ENCODE data around the gene SMPD3.

The SMPD3 gene

DNA sequence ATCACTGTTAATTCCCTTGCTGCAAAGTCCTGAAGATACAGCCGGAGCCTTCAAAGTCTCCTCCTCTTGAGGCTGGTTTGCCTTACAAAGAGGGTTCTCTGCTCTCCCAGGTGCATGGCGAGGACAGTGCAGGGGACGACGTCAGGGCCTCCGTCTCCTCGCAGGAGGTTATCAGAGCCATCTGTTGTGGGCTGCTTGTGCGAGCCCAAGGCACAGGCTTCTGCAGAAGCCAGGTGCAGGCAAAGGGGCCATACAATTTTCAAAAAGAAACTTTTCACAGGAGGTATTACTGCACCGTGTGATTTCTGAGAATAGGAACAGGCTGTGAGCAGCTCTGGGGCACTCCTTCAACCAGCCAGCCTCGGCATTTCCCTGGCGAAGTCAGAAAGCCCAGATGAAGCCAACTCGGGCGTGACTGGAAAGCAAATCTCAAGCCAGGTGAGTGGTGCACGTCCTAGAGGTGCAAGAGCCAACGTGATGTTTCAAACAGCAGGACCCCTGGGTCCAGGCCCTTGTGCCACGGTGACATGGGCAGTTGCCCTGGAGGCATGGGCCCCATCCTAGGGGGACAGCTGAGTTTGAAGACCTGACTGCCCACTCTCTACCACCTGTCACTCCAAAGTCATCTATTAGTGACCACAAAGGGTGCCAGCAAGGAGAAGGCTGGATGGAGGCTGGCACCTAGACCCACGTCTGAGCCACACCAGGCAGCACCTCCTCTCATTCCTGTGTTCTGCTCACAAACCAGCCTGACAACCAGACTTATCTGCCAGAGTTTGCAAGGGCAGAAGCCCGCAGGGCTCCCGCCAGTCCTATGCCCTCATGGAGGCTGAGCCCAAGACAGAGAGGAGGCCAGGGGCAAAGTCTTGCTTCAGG, 68.6 kb downstream of the SMPD3 start:
- DNase-seq, result no peak

DNA sequence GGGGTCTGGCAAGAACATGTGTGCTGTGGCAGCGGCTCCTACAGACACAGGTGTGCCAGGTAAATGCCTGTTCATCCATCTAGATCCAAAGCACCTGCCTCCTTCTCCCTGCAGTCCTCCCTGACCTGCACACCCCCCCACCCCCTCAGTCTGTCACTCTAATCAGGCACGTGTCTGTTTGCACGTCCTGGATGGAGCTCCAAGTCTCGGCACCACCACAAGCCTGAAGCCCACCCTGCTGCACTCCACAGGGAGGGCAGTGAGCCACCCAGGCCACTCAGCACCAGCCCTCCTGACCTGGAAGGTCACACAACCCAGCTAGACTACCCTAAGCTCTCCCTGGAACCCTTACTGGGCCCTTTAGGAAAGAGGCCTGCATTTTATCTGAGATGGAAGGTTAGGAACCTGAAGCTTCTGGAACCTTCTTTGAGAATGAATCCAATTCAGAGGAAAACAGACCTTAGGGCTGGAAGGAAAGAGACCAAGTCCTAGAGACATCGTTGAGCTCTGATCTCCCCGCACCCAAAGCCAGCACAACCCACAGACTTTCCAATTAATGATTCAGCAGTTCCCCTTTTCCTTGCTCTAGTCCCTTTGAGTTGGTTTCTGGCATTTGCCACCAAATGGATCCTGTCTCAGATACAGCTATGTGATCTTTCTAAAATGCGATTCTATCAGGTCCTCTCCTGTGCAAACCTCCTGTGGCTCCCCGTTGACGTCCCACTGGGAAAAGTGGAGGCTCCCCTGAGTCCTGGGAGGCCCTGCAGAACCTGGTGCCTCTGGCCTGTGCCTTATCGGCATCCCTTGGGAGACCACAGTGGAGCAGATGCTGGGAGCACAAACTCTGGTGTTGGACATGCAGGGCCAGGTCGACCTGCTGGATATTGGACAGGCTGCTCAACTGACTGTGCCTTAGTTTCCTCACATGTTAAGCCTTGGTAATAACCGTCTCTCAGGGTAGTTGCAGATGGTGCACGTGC, 69.6 kb downstream of the SMPD3 start:
- no peak for DNase-seq

DNA sequence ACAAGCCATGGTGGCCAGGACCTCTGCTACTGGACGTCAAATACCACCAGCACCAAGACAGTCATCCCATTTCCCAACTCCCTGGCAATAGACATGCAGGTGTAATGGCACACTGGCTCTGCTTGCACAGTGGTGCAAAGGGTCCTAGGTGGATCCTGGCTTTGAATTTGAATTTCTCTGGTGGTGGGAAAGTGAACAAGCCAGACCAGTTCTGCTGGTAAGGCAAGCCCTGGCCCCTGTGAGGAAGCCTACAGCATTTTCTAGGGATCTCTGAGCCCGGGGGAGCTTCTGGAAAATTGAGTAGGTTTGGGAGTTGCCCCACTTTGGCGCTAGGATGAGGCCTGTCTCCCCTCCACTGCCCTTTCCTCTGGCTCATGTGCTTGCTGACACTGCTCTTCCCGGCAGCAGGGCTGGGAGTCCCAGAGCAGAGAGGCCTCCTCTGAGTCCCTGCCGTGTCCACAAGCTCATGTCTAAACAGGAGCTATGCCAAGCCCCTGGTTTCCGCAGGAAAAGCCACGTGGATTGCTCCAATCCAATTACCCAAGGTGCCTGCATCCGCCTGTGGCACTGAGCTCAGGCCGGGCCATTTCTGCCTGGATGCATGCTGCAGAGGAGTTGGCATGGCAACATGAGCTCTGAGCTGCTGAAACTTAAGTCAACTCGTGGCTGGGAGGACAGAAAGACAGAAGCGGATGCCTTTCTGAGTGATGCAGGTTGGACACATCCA, 70.5 kb downstream of the SMPD3 start:
- DNase-seq, result peak; percentile 28

DNA sequence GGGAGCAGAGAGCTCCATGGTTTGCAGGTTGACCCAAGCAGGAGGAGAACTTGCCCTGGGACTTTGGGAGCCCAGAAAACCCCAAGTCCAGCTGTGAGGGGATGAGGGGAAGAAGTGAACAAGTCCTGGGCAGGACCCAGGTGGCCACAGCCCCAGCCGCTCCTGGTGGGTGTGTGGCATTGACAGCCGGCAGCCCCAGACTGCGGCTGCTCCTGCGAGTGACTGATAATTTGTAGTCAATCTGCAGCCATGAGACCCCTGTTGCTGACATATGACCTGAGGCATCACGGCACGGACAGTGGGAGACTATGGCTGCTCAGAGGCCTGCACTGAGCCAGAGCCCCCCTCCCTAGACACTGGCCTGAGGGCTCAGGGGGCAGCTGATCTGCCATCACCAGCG, 71.1 kb downstream of the SMPD3 start:
- DNase-seq, result no peak

DNA sequence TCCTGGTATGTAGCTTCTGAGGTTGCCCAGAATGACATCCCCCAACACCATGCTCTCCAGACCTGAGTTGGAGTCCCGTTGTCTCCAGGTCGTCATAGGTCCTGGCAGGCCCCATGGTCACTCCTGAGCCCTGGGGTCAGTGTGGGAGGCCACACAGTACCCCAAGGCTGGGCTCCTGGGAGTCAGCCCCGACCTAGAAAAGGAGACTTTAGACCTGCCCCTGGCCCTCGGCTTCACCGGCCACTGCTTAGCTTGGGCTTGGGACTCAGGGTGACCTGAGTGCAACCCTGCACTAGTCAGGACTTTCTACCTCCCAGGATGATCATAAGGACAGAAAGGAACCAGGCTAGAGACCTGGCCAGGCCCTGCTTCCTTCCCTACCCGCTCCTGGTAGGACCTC, 71.7 kb downstream of the SMPD3 start:
- DNase-seq, result no peak

DNA sequence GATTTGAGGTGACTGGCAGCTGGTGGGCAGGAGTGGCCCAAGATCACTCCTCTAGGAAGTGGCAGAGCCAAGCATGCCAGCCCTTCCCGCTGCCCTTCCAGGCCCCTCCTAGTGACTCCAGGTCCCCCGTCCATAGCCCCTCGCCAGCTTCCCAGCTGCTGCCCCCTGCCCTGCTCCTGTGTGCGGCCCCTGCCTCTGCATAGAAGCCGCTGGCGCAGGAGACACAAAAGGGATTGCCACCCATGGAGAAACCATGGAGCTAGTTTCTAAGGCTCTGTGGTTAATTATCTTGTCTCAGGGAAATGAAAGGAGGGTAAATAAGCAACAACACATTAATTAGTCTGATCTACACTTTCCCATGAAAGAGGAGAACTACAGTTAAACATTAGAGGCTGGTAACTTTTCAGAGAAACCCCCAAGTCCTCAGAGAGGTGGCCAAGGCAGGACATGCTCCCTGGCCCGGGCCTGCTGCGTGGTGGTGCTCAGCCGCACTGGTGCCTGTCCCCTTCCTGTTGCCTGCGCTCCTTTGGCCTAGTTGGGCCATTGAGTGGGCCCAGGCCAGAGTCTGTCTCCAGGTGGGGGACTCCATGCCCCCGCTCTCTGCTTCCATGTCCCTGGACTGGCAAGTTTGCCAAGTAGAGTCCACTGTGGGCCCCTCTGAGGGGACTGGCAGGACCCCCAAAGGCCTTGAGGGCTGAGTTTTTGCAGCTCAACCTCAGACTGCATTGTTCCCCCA, 72.3 kb downstream of the SMPD3 start:
- no peak for DNase-seq

DNA sequence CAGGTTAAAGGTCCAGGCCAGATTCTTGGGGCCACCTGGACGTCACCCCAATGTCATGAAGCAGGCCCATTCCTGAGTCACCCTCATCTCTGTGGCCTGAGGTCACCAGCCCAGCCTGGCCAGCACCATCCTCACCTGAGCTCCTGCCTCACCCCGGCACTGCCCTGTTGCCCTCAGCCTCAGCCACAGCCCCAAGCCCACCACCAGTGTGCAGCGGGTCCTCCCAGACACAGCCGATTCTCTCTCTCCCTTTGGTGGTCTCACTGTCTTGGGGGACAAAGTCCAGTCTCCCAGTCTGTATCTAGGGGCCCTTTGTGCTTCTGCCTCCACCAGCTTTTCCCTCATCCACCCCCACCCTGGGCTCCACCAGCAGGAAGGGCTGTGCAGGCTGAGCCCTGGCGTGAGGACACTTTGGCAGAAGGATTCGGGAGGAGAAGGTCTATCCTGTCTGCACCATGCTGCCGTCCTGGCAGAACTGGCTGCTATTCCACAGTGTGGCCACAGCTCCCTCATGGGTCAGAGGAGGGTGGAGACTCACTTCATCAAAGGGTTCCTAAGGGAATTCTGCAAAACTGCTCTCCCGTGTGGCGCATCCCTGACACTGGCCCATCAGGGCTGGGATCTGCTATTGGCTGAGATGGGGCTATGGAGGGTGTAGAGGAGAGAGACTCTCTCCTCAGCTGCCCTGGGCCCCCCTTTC, 73.2 kb downstream of the SMPD3 start:
- DNase-seq, result no peak

DNA sequence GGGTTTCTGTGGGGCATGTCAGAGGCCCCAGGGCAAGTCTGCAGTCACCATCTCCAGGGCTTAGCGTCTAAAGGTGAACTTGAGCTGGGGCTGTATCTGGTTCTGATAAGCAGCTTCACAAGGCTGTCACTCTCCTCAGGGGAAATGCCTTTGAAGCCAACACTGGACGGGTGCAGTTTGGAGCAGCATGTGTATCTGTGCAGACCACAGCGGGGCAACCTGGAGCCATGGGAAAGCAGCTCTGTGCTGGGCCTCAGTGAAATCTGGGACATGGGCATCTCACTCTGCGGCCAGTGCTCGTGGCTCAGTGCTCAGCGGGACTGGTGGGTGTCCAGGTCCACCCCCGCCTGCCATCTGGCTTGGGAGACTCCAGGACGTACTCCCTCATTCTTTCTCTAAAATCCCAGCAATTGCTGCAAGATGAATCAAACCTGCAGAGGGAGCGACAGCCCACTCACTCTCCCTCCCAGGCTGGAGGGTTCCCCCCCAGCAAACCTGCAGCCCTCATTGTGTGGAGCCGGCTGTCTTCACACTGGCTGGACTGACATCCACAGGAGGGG, 74.0 kb downstream of the SMPD3 start:
- DNase-seq, result no peak

DNA sequence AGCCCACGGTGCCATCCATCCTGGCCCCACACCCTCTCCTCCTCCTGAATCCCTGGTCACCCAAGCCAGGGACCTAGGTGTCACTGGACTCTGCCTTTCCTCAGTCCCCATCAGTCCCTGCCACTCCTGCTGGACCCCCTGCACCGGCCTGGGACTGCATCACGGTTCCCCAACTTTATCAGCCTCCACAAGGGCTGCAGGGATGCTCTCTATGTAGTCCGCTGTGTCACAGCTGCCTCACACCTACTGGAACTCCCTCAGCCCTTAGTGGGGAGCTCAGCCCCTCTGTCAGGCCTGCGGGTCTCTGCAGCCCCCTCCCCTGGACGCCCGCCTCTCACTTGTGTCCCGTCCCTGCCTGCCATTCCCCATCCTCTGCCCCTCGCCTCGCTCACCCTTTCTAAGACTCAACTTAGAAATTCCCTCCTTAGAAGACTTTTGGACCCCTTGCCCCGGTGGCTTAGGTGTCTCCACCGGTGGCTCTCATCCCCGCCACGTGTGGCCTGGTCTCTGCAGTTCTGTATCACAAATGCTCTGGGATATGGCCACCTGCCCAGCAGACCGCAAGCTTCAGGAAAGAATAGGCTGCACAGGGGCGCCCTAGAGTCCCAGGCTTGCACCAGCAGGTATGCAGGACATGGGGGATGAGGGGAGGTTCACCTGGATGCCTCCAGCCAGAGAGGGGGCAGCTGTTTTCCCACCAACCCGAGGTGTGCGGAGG, 74.6 kb downstream of the SMPD3 start:
- no peak for DNase-seq

DNA sequence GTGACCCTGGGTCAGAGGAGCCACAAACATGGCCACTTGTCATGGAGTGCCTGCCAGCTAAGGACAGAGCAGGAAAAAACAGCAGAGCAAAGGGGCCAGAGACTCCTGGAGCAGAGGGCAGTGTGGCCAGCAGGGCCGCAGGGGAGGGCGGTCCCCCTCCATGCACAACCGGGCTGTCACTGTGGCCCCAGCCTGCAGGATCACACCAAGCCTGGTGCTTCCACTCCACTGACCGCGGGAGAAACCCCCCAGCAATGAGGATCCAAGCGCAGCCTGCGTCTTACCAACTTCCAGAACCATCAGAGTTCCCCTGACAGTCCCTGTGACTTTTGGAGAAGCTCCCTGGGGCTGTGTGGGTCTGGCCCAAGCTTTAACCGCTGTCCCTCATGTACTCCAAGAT, 75.5 kb downstream of the SMPD3 start:
- DNase-seq, result no peak

DNA sequence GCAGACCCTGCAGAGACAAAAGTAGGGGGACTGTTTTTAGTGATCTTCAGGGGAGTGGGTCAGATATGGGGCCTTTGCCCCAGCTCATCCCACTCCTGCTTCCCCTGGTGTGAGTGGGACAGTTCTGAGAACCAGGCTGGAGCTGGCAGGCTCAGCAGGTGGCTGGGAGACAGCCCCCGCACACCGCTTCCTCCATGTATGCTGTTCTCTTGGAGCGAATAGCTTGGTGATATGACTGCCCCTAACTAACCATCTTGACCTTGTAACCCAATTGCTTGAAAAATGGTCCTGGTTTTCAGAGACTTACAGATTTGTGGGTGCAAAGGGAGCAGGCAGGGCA, 76.0 kb downstream of the SMPD3 start:
- DNase-seq, result no peak

DNA sequence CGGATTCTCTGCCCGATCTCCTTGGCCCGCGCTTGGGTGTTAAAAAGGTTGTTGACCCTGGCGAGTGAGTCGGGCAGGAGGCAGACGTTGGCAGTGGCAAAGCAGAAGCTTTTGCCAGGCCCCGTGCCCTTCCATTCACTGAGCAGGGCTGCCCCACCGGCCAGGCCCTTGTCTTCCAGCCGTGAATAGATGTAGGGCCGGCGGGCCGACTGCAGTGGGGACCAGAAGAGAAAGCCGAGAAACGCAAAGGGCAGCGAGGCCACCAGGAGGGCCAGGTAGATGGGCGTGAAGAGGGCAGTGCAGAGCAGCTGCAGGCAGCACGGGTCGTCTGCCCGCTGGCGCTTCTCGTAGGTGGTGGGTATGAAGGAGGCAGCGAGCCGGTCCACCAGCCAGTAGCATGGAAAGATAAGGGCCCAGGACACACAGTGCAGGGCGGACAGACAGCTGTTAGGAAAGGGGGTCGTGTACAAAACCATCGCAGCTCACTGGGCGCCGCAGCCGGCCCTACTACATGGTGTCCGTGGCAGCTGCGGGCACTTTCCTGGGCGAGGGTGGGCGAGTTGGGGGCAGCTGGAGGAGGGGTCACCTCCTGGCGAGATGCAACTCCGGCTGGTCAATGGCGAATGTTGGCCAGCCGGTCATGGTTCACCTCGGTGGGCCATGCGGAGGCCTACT, 76.5 kb downstream of the SMPD3 start:
- no peak for DNase-seq

DNA sequence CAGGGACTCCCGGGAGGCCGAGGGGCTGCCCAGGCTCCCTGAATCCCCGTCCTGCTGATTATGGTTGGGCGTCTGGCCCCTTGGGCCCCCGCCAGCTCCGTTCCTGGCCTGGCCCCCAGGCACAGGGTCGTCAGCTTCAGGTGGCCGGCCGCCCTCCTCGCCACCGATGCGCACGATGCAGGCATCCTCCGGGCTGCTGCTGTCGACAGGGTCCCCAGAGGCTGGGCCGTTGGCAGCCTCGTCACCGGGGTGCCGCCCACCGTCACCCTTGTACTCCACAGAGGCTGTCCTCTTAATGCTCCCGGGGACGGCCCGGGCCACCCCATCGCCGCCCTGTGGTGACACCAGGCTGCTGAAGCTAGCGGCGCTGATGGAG, 77.0 kb downstream of the SMPD3 start:
- no peak for DNase-seq

DNA sequence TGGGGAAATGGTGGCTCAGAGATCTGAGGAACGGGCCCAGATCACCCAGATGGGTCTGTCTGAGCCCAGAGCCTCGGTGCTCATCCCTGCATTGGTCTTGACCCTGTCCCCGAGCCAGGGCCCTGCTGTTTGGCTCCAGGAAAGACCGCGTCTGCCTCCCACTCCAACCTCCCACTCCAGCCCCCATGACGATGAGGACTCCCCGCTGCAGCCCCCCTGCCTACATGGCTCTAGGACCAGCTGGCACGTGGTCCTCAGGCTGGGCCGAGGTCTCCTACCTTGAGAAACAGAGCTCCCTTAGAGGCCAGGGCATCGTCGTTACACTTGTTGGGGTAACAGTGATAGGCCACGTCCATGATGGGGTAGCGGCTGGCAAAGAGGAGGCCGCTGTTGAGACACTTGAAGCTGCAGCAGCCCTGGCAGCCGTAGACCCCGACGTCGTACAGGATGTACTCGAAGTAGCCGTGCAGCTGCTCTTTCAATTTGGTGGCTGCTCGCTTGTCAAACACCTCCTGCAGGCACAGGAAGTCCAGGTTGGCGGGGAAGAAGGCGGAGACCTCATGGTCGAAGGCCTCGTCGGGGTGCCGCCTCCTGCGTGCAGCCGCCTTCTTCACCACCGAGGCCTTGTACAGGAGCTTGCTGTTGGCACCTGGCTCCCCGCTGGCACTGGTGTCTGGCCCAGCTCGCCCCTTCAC, 77.6 kb downstream of the SMPD3 start:
- no peak for DNase-seq

DNA sequence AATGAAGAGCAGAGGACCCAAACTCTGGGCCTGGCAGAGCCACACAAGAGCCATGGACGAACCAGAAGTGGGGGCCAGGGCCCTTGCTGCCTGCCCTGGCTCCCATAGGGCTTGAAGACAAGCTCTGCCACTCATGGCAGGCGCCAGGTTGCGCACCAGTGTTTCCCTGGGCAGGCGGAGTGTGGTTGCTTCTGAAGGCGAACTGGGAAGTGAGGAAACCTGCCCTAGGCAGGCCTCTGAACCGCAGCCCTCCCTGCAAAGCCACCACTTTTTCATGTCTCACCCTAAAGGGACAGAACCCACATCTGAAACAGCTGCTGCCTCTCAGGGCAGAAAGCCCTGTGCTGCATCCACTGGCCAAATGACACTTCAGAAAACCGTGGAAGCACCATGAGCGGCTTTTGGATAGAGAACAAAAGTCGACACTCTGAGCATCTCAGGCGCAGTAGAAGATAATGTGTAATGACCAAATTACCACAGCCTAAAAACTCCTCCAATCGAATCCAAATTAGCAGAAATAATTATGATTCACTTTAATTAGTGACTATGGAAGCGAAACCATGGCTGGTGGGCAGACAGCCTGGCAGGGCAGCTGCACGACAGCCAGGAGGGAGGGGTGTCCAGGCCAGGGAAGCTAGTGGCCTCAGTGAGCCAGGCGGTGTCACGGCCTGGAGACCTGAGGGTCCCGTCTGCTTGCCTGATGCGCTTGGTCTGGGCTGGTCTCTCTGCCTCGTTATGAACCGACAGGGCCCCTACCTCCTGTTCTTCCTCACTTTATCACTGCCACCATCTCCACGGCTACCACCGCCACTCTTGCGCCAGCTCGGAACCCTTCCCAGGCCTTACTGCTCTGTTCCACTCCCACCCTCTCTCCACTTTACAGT, 78.4 kb downstream of the SMPD3 start:
- DNase-seq, result no peak

DNA sequence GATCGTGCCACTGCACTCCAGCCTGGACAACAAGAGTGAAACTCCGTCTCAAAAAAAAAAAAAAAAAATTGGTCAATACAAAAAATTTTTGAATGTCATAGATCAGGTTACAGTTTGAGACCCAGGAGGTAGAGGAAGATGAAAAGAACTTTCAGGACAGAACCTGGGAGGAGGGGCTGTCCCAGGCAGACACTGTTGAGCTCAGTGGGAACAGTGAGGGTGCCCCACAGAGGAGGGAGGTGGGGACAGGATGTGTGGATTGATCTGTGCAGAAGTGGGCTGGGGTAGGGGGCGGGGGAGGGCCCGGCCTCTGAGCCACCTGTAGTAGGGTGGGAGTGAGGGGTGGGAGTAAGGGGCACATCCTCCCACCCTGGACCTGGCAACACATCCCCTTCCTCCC, 79.1 kb downstream of the SMPD3 start:
- no peak for DNase-seq

DNA sequence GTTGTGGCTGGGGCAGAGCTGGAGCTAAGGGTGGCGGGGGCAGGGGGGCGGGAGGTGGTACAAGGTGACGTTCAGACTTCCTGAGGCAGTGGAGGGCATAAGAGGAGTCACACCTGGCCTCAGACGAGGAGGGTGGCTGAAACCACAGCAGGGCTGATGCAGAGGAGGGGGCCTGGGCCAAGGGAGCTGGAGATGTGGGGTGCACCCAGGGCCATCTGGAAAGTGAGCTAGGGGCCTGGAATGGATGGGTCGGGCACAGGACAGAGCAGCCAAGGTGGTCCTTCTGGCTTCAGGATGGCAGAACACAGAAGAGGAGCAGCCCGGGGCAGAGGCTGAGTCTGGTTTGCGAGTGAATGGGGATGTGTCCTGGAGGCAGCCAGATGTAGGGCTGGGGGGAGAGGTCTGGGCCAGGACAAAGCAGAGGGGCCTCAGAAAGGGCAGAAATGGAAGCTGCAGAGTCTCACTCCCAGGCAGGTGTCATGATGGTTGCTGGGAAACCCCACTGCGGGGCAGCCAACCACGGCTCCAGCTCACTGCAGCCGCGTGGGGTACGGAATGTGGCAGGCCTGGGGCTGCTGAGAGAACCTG, 79.9 kb downstream of the SMPD3 start:
- no peak for DNase-seq

DNA sequence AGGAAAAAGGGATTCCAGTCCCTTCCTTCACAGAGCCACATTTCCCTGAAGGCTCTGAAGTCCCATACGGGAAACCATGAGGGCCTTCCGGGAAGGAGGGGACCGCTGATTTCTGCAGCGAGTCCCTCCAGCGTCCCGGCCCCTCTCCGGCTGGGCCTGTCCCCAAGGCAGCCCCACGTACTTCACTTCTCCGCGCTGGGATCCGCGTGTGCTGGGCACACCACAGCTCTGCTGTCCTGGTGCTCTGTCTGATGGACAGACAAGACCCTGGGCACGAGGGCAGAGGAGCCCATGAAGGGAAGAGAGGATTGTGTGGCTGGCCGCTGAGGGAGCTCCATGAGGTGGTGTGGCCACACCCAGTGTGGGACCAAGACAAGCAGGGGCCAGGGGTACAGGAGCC, 80.4 kb downstream of the SMPD3 start:
- DNase-seq, result no peak
